MM.1S (cell line): ENCODE measurements around the gene INPP4B.
A peak's percentile ranks its signal among the peaks of the same experiment; 100 is the strongest.

ENCODE experiments used
- CTCF ChIP-seq: fragments of 300-600 bp; sonication (generic); IDR thresholded peaks from 2 replicates; pipeline ENCODE4 v1.5.1; 2016; ENCODE audit warnings: antibody characterized with exemption, low read length, mixed read lengths
- EZH2 ChIP-seq: fragments of 300-600 bp; sonication (generic); optimal IDR thresholded peaks from 2 replicates; pipeline ENCODE3; 2017; ENCODE audit warnings: low read depth, mild to moderate bottlenecking, antibody characterized with exemption, low read length, mixed read lengths

GRCh38 chr4:142671516-142671915, 174.6 kb downstream of the INPP4B start:
- TF ChIP-seq CTCF (peak; percentile 18; the same call in 1 of the 2 replicates), EZH2 (no peak)
